A549 (cell line): ENCODE measurements around the gene FAM234B.
"Not testable (repeated sequence)": the region's sequence is repeated elsewhere in the genome, so short reads cannot be mapped to it uniquely, and the experiment has no call there.

Experiments
- CBX2 ChIP-seq: fragments of 200-600 bp; sonication (generic); IDR thresholded peaks from 2 replicates; pipeline ENCODE4 v1.6.1; 2016; ENCODE audit warnings: low read depth, mild to moderate bottlenecking, borderline replicate concordance
- CEBPB ChIP-seq, 2 experiments: fragments of >200 bp in 1 of 2; sonication (Bioruptor Twin) in 1 of 2; formaldehyde crosslinking in 1 of 2; IDR thresholded peaks; 2 replicates each; pipeline ENCODE4 v1.6.1; 2012 to 2016
- CTCF ChIP-seq: fragments of >200 bp; sonication (Bioruptor Twin); formaldehyde crosslinking; IDR thresholded peaks from 3 replicates; pipeline ENCODE4 v1.5.1; 2016
- E2F6 ChIP-seq: IDR thresholded peaks from 2 replicates; pipeline ENCODE4 v1.6.1; 2012; ENCODE audit warnings: low read depth, borderline replicate concordance
- ELK1 ChIP-seq: fragments of 150-350 bp; IDR thresholded peaks from 2 replicates; pipeline ENCODE4 v1.6.1; 2014; ENCODE audit warnings: low read depth, mild to moderate bottlenecking, low read length
- JUN ChIP-seq, 2 experiments: fragments of >200 bp; sonication (Bioruptor Twin); formaldehyde crosslinking; IDR thresholded peaks; 2 replicates in 1 of 2; 3 replicates in 1 of 2; pipeline ENCODE4 v1.6.1; 2016 to 2017
- MAX ChIP-seq: IDR thresholded peaks from 2 replicates; pipeline ENCODE4 v1.6.1; 2012
- PBX3 ChIP-seq: IDR thresholded peaks from 2 replicates; pipeline ENCODE4 v1.6.1; 2012
- POLR2A ChIP-seq: IDR thresholded peaks from 2 replicates; pipeline ENCODE4 v1.6.1; 2012; ENCODE audit warnings: mild to moderate bottlenecking, low read length
- REST ChIP-seq: fragments of 200-600 bp; sonication (generic); IDR thresholded peaks from 2 replicates; pipeline ENCODE4 v1.6.1; 2016; ENCODE audit warnings: antibody characterized with exemption, mild to moderate bottlenecking, moderate library complexity
- RFX5 ChIP-seq: fragments of 450-650 bp; IDR thresholded peaks from 2 replicates; pipeline ENCODE4 v1.7.1; 2014; ENCODE audit warnings: antibody characterized with exemption, mild to moderate bottlenecking, moderate library complexity
- SREBF2 ChIP-seq: fragments of 450-650 bp; IDR thresholded peaks from 2 replicates; pipeline ENCODE4 v1.6.1; 2014; ENCODE audit warnings: mild to moderate bottlenecking, moderate library complexity
- USF2 ChIP-seq: fragments of 450-650 bp; IDR thresholded peaks from 2 replicates; pipeline ENCODE4 v1.6.1; 2014; ENCODE audit warnings: antibody characterized with exemption
- ZFP36 ChIP-seq: fragments of 450-650 bp; IDR thresholded peaks from 2 replicates; pipeline ENCODE4 v1.6.1; 2014; ENCODE audit warnings: borderline replicate concordance; ENCODE audit not compliant: partially characterized antibody

- not testable (repeated sequence) for TF ChIP-seq ELK1; USF2; CTCF; MAX; POLR2A; CEBPB (IDR thresholded peaks at IDR 0.05); REST; PBX3; JUN (IDR thresholded peaks at IDR 0.05); E2F6; RFX5; ZFP36; SREBF2; CBX2
Measured at GRCh38 chr12:13053617-13054016, 9.4 kb downstream of the FAM234B start.
